ENCODE data around the gene LIG1. TPM values are rescaled to one million over a fixed set of nuclear protein-coding genes. Genes with fewer than 3 reads are reported as not detected.

Gene LIG1
- total and polyA plus RNA-seq, 12 donors = 1.8 to 9.9 (median 4.0) TPM

- WGBS, 2 donors = 56 to 58% methylated on average over 7 of the region's 7 CpGs
- peaks cover 0 to 40% (median 27%) of the 10 kb centered on the region in 9 donors for H3K4me1 ChIP-seq
- peak overlapping the region in 3 of 10 donors; percentile 51 to 64 (median 64) for H3K4me3 ChIP-seq
- no peak for TF ChIP-seq CTCF (IDR thresholded peaks at IDR 0.05)
- no peaks in the 10 kb centered on the region for H3K9me3 ChIP-seq
- H3K27ac ChIP-seq = peak overlapping the region; percentile 82 to 98 (median 96)
- ATAC-seq (no peak), DNase-seq (no peak)
- peaks cover 0 to 12% (median 0%) of the 10 kb centered on the region in 9 donors for H3K36me3 ChIP-seq
- intact Hi-C loops (cut with DNase I) = no loop called here
- no peaks in the 10 kb centered on the region for H3K27me3 ChIP-seq
Observed at GRCh38 chr19:48111280-48111679, 58.9 kb downstream of the LIG1 start.

GRCh38 chr19:48110350-48110966 lies 59.7 kb downstream of the LIG1 start, which contains the start of gene PLA2G4C:
PLA2G4C (minus strand) TSS chr19:48110817; CDS start chr19:48106529, 4,288 bp downstream.
- Histone ChIP-seq H3K4me3 (peak within 1 kb of the TSS; percentile 2 to 73 (median 55)), H3K27me3 (no peaks in the 10 kb centered on the region), H3K9me3 (no peaks in the 10 kb centered on the region), H3K4me1 (peaks cover 0 to 40% (median 27%) of the 10 kb centered on the region in 9 donors), H3K36me3 (peaks cover 0 to 12% (median 0%) of the 10 kb centered on the region in 9 donors), H3K27ac (peak within 1 kb of the TSS; percentile 82 to 98 (median 96))
- 0% methylated on average over 27 of the region's 27 CpGs for WGBS, 2 donors
- peak; percentile 93 to 97 (median 96) for ATAC-seq
- no peak for TF ChIP-seq CTCF (IDR thresholded peaks at IDR 0.05)
- DNase-seq = peak; percentile 92 to 95
- intact Hi-C loops (cut with DNase I) = no loop called here

GRCh38 chr19:48108997-48109782 lies 61.0 kb downstream of the LIG1 start:
- H3K36me3 ChIP-seq = peaks cover 0 to 19% (median 8%) of the 10 kb centered on the region in 9 donors
- peak overlapping the region in 8 of 10 donors; percentile 94 to 98 (median 96) for H3K27ac ChIP-seq
- 82 to 89% methylated on average over 15 of the region's 15 CpGs for WGBS, 2 donors
- peaks cover 0 to 40% (median 27%) of the 10 kb centered on the region in 9 donors for H3K4me1 ChIP-seq
- intact Hi-C loops (cut with DNase I) = loop anchor here in 3 of 10 donors (5.0 to 10.0 kb wide), 4 partner anchors 43 to 156 kb away; partner anchors contain the start of gene CARD8 (in 1 of the 3)
- DNase-seq (no peak), ATAC-seq (no peak)
- H3K4me3 ChIP-seq = peak overlapping the region in 6 of 10 donors; percentile 51 to 73 (median 64)
- no peak for TF ChIP-seq CTCF (IDR thresholded peaks at IDR 0.05)
- H3K27me3 ChIP-seq = no peaks in the 10 kb centered on the region
- H3K9me3 ChIP-seq = no peaks in the 10 kb centered on the region

GRCh38 chr19:48103922-48104321 lies 66.2 kb downstream of the LIG1 start:
- no peak for TF ChIP-seq CTCF (IDR thresholded peaks at IDR 0.05)
- Histone ChIP-seq H3K4me3 (no peak overlapping the region), H3K36me3 (peaks cover 0 to 71% (median 36%) of the 10 kb centered on the region in 9 donors), H3K9me3 (no peaks in the 10 kb centered on the region), H3K27ac (no peak overlapping the region), H3K4me1 (peaks cover 0 to 19% (median 11%) of the 10 kb centered on the region in 9 donors), H3K27me3 (no peaks in the 10 kb centered on the region)
- DNase-seq = no peak
- no peak for ATAC-seq
- intact Hi-C loops (cut with DNase I) = loop anchor here in 2 of 10 donors (10.0 kb wide), 2 partner anchors 151 to 161 kb away; partner anchors contain the start of gene CARD8 (in 1 of the 2)
- WGBS, 2 donors = 91 to 95% methylated on average over 5 of the region's 5 CpGs
